GM23248 (cell line): ENCODE results near the gene ZDHHC14. TPM values are rescaled to one million over a fixed set of nuclear protein-coding genes. Genes with fewer than 3 reads are reported as not detected.

Experiments used
- DNase-seq: peaks from one replicate; pipeline ENCODE4 v3.0.0-alpha.2; 2015
- H2AFZ ChIP-seq: fragments of 200-600 bp; sonication (generic); 2 replicates; pipeline ENCODE4 v1.6.1; 2016; ENCODE audit warnings: antibody characterized with exemption
- H3F3A ChIP-seq: fragments of 200-600 bp; sonication (generic); 2 replicates; pipeline ENCODE4 v1.6.1; 2016; ENCODE audit warnings: mild to moderate bottlenecking, antibody characterized with exemption, mixed run types; ENCODE audit not compliant: insufficient read depth
- H3K27ac ChIP-seq: fragments of 200-600 bp; sonication (generic); 2 replicates; pipeline ENCODE4 v1.5.1; 2016; ENCODE audit warnings: mild to moderate bottlenecking
- H3K27me3 ChIP-seq: fragments of 200-600 bp; sonication (generic); replicated peaks from 2 replicates; pipeline ENCODE4 v1.6.1; 2016; ENCODE audit warnings: mild to moderate bottlenecking; ENCODE audit not compliant: insufficient read depth
- H3K36me3 ChIP-seq: fragments of 200-600 bp; sonication (generic); 2 replicates; pipeline ENCODE4 v1.6.1; 2016; ENCODE audit warnings: low read depth, mild to moderate bottlenecking
- H3K4me1 ChIP-seq: fragments of 200-600 bp; sonication (generic); 2 replicates; pipeline ENCODE4 v1.6.1; 2016; ENCODE audit warnings: mild to moderate bottlenecking; ENCODE audit not compliant: insufficient read depth
- H3K4me2 ChIP-seq: fragments of 200-600 bp; sonication (generic); one replicate; pipeline ENCODE4 v1.6.1; 2016; ENCODE audit warnings: mild to moderate bottlenecking; ENCODE audit not compliant: unreplicated experiment
- H3K4me3 ChIP-seq: fragments of 200-600 bp; sonication (generic); 2 replicates; pipeline ENCODE4 v1.5.1; 2016; ENCODE audit warnings: mild to moderate bottlenecking
- H3K79me2 ChIP-seq: fragments of 200-600 bp; sonication (generic); 2 replicates; pipeline ENCODE4 v1.6.1; 2016; ENCODE audit warnings: mild to moderate bottlenecking; ENCODE audit not compliant: insufficient read depth
- H3K9ac ChIP-seq: fragments of 200-600 bp; sonication (generic); 2 replicates; pipeline ENCODE4 v1.6.1; 2016; ENCODE audit warnings: mild to moderate bottlenecking
- H3K9me2 ChIP-seq: fragments of 200-600 bp; sonication (generic); 2 replicates; pipeline ENCODE4 v1.6.1; 2016; ENCODE audit warnings: mixed run types, mild to moderate bottlenecking, moderate library complexity; ENCODE audit not compliant: insufficient read depth
- H3K9me3 ChIP-seq: fragments of 200-600 bp; sonication (generic); one replicate; pipeline ENCODE4 v1.6.1; 2017; ENCODE audit warnings: low read depth
- H4K20me1 ChIP-seq: fragments of 200-600 bp; sonication (generic); 2 replicates; pipeline ENCODE4 v1.6.0; 2016; ENCODE audit not compliant: insufficient read depth
- EZH2 ChIP-seq: fragments of 200-600 bp; sonication (generic); IDR thresholded peaks from 2 replicates; pipeline ENCODE4 v1.6.1; 2018; ENCODE audit warnings: antibody characterized with exemption, mild to moderate bottlenecking; ENCODE audit not compliant: insufficient read depth, poor library complexity, severe bottlenecking
- EZH2phosphoT487 ChIP-seq: fragments of 200-600 bp; sonication (generic); IDR thresholded peaks from 2 replicates; pipeline ENCODE4 v1.6.1; 2018; ENCODE audit warnings: antibody characterized with exemption, moderate library complexity, mild to moderate bottlenecking, low read depth; ENCODE audit not compliant: insufficient read depth
- WGBS, 2 experiments: methylation state at CpG; one replicate each; pipeline ENCODE4 v1.1.6; 2015 to 2017; ENCODE audit warnings: low lambda C conversion rate in 2 of 2, low coverage in 1 of 2; ENCODE audit errors: missing lambda C conversion rate in 2 of 2; 5-methylcytosine and 5-hydroxymethylcytosine counted together
- in situ Hi-C: fragments of 300-500 bp; cut with MboI; formaldehyde crosslinking; loops from 2 replicates; pipeline ENCODE4 v1.15.0; 2020
- polyA plus RNA-seq: library from polyadenylated mRNA; unstranded; fragments of >200 nt; fragmentation: Nextera tagmentation; extraction: Ambion mirVana; gene quantifications from 2 replicates; pipeline ENCODE4 v1.2.1, GENCODE V29; 2016
- total RNA-seq: library from RNA; depleted of rRNA; stranded (reverse); fragments of >200 nt; shearing (Covaris generic); gene quantifications from 2 replicates; pipeline ENCODE4 v1.2.3, GENCODE V29; 2014

ZDHHC14 gene
- total and polyA plus RNA-seq, 2 experiments from 2014 or later = 1.4 to 4.5 TPM

GRCh38 chr6:157449610-157450009 lies 68.6 kb downstream of the ZDHHC14 start:
- Histone ChIP-seq H3F3A (no peaks in the 10 kb centered on the region), H3K36me3 (no peaks in the 10 kb centered on the region), H3K27me3 (no peaks in the 10 kb centered on the region), H3K4me1 (0 out of 2 replicates have a peak, but pooled peaks cover 4% of the 10 kb centered on the region), H3K9ac (no peak overlapping the region), H3K4me2 (no peak overlapping the region), H3K27ac (no peak overlapping the region), H3K4me3 (no peak overlapping the region), H3K9me3 (no peaks in the 10 kb centered on the region), H3K9me2 (no peaks in the 10 kb centered on the region), H3K79me2 (no peaks in the 10 kb centered on the region), H4K20me1 (no peaks in the 10 kb centered on the region), H2AFZ (no peak overlapping the region)
- TF ChIP-seq EZH2phosphoT487 (no peak), EZH2 (no peak)
- in situ Hi-C loops = no loop called here
- 74 to 77% methylated on average over 6 of the region's 6 CpGs for WGBS, 2 experiments
- DNase-seq = no peak

- no peaks in the 10 kb centered on the region for H3K36me3 ChIP-seq
- H3K4me1 ChIP-seq = no peaks in the 10 kb centered on the region
- H3K9ac ChIP-seq = no peak overlapping the region
- no peaks in the 10 kb centered on the region for H4K20me1 ChIP-seq
- H3K27ac ChIP-seq = no peak overlapping the region
- H2AFZ ChIP-seq = no peak overlapping the region
- no peaks in the 10 kb centered on the region for H3K9me2 ChIP-seq
- WGBS, 2 experiments = 85% methylated on average over 10 of the region's 10 CpGs
- in situ Hi-C loops = no loop called here
- no peak overlapping the region for H3K4me2 ChIP-seq
- no peaks in the 10 kb centered on the region for H3K79me2 ChIP-seq
- H3K9me3 ChIP-seq = no peaks in the 10 kb centered on the region
- H3F3A ChIP-seq = no peaks in the 10 kb centered on the region
- H3K27me3 ChIP-seq = no peaks in the 10 kb centered on the region
- TF ChIP-seq EZH2 (no peak), EZH2phosphoT487 (no peak)
- DNase-seq = no peak
- H3K4me3 ChIP-seq = no peak overlapping the region
Measured at GRCh38 chr6:157450931-157451742, 70.1 kb downstream of the ZDHHC14 start.

- Histone ChIP-seq H4K20me1 (no peaks in the 10 kb centered on the region), H3F3A (no peaks in the 10 kb centered on the region), H3K9ac (no peak overlapping the region), H3K4me3 (no peak overlapping the region), H3K27me3 (no peaks in the 10 kb centered on the region), H3K9me3 (no peaks in the 10 kb centered on the region), H3K27ac (no peak overlapping the region), H3K4me1 (no peaks in the 10 kb centered on the region), H3K36me3 (no peaks in the 10 kb centered on the region), H2AFZ (no peak overlapping the region), H3K9me2 (no peaks in the 10 kb centered on the region), H3K79me2 (no peaks in the 10 kb centered on the region), H3K4me2 (no peak overlapping the region)
- in situ Hi-C loops = no loop called here
- no peak for DNase-seq
- WGBS, 2 experiments = 58 to 66% methylated on average over 2 of the region's 2 CpGs
- no peak for TF ChIP-seq EZH2
- no peak for TF ChIP-seq EZH2phosphoT487
Measured at GRCh38 chr6:157452096-157452495, 71.1 kb downstream of the ZDHHC14 start.

- in situ Hi-C loops = no loop called here
- Histone ChIP-seq H3K9ac (no peak overlapping the region), H3K4me2 (no peak overlapping the region), H3K9me2 (no peaks in the 10 kb centered on the region), H3K4me3 (no peak overlapping the region), H3K27me3 (no peaks in the 10 kb centered on the region), H2AFZ (no peak overlapping the region), H3K9me3 (no peaks in the 10 kb centered on the region), H4K20me1 (no peaks in the 10 kb centered on the region), H3K79me2 (no peaks in the 10 kb centered on the region), H3K36me3 (no peaks in the 10 kb centered on the region), H3K27ac (no peak overlapping the region), H3K4me1 (no peaks in the 10 kb centered on the region), H3F3A (no peaks in the 10 kb centered on the region)
- TF ChIP-seq EZH2phosphoT487 (no peak), EZH2 (no peak)
- no peak for DNase-seq
- 93% methylated on average over 4 of the region's 4 CpGs for WGBS, 2 experiments
Measured at GRCh38 chr6:157453131-157453530, 72.1 kb downstream of the ZDHHC14 start.

GRCh38 chr6:157453978-157454377 lies 73.0 kb downstream of the ZDHHC14 start:
- Histone ChIP-seq H3K4me3 (no peak overlapping the region), H3K27me3 (no peaks in the 10 kb centered on the region), H2AFZ (no peak overlapping the region), H3K4me1 (no peaks in the 10 kb centered on the region), H3K79me2 (no peaks in the 10 kb centered on the region), H3F3A (no peaks in the 10 kb centered on the region), H3K9me3 (no peaks in the 10 kb centered on the region), H3K27ac (no peak overlapping the region), H3K36me3 (no peaks in the 10 kb centered on the region), H3K9ac (no peak overlapping the region), H3K9me2 (no peaks in the 10 kb centered on the region), H4K20me1 (no peaks in the 10 kb centered on the region), H3K4me2 (no peak overlapping the region)
- TF ChIP-seq EZH2phosphoT487 = no peak
- TF ChIP-seq EZH2 = no peak
- in situ Hi-C loops = no loop called here
- DNase-seq = no peak
